ENCODE measurements around the gene CROCC. TPM values are rescaled to one million over a fixed set of nuclear protein-coding genes. Genes with fewer than 3 reads are reported as not detected.

The CROCC gene
- total RNA-seq, 1 donor from 2014 or later, result 30.7 TPM

GRCh38 chr1:16984717-16985116, 63.0 kb downstream of the CROCC start:
- peak; percentile 73 for DNase-seq

GRCh38 chr1:16986113-16986512, 64.4 kb downstream of the CROCC start:
- DNase-seq, result no peak

GRCh38 chr1:16986560-16986959, 64.8 kb downstream of the CROCC start:
- no peak for DNase-seq

GRCh38 chr1:16986962-16987361, 65.2 kb downstream of the CROCC start:
- no peak for DNase-seq

- no peak for DNase-seq
Observed at GRCh38 chr1:16988210-16988609, 66.5 kb downstream of the CROCC start.

- no peak for DNase-seq
Observed at GRCh38 chr1:16989676-16990391, 68.1 kb downstream of the CROCC start.

- DNase-seq, result no peak
Observed at GRCh38 chr1:16991571-16991970, 69.8 kb downstream of the CROCC start.

GRCh38 chr1:16992102-16992501, 70.4 kb downstream of the CROCC start:
- no peak for DNase-seq

- no peak for DNase-seq
Observed at GRCh38 chr1:16992675-16993074, 70.9 kb downstream of the CROCC start.

GRCh38 chr1:16993521-16994038, 71.8 kb downstream of the CROCC start:
- no peak for DNase-seq

- DNase-seq, result no peak
Observed at GRCh38 chr1:16996845-16997244, 75.1 kb downstream of the CROCC start.

- DNase-seq, result no peak
Observed at GRCh38 chr1:16998589-16998988, 76.9 kb downstream of the CROCC start.

- DNase-seq, result no peak
Observed at GRCh38 chr1:16999863-17000262, 78.1 kb downstream of the CROCC start.

- no peak for DNase-seq
Observed at GRCh38 chr1:17001760-17002523, 80.2 kb downstream of the CROCC start.

- no peak for DNase-seq
Observed at GRCh38 chr1:17002524-17002902, 80.8 kb downstream of the CROCC start.

- DNase-seq, result no peak
Observed at GRCh38 chr1:17004466-17005364, 83.0 kb downstream of the CROCC start.

- DNase-seq, result no peak
Observed at GRCh38 chr1:17005365-17005740, 83.6 kb downstream of the CROCC start.

GRCh38 chr1:17007121-17007520, 85.4 kb downstream of the CROCC start:
- DNase-seq, result no peak

GRCh38 chr1:17008208-17008855, 86.6 kb downstream of the CROCC start:
- DNase-seq, result no peak

GRCh38 chr1:17009706-17010105, 88.0 kb downstream of the CROCC start:
- no peak for DNase-seq

- DNase-seq, result no peak
Observed at GRCh38 chr1:17011092-17011438, 89.3 kb downstream of the CROCC start.

Measured in tongue (tissue), 2 donors.